Loucy (cell line): ENCODE results near the gene PAQR7.

Source experiments
- CTCF ChIP-seq: fragments of 200-600 bp; sonication (generic); conservative IDR thresholded peaks from 2 replicates; pipeline ENCODE4 v1.5.1; 2014; ENCODE audit warnings: mild to moderate bottlenecking, antibody characterized with exemption, low read length
- EZH2phosphoT487 ChIP-seq: fragments of 200-600 bp; IDR thresholded peaks from 2 replicates; pipeline ENCODE4 v1.6.1; 2018; ENCODE audit warnings: antibody characterized with exemption, mild to moderate bottlenecking, moderate library complexity, borderline replicate concordance

GRCh38 chr1:25813071-25813733, 62.3 kb downstream of the PAQR7 start:
- TF ChIP-seq EZH2phosphoT487 (no peak), CTCF (no peak)
